Measurements from ENCODE around the gene PDS5A. TPM values are rescaled to one million over a fixed set of nuclear protein-coding genes. Genes with fewer than 3 reads are reported as not detected.
"Not testable (repeated sequence)": the region's sequence is repeated elsewhere in the genome, so short reads cannot be mapped to it uniquely, and the experiment has no call there.

PDS5A gene
- total RNA-seq, 1 donor from 2014 or later = 52.9 TPM

- Histone ChIP-seq H3K9me3 (no peaks in the 10 kb centered on the region), H3K4me1 (no peaks in the 10 kb centered on the region), H3K36me3 (peaks cover 0 to 4% of the 10 kb centered on the region in 2 donors), H3K4me3 (no peak overlapping the region), H3K27me3 (no peaks in the 10 kb centered on the region), H3K27ac (no peak overlapping the region)
- no peak for DNase-seq (ENCODE audit: low spot score in 2 of 2)
- no peak for TF ChIP-seq CTCF (IDR thresholded peaks at IDR 0.05)
- intact Hi-C loops (cut with DNase I) = loop anchor here (10.0 kb wide), 1 partner anchor 125 kb away; the partner anchor contains the start of gene UBE2K
Measured at GRCh38 chr4:39820186-39820585, 157.5 kb downstream of the PDS5A start.

- no peak overlapping the region for H3K4me3 ChIP-seq
- no peak for DNase-seq (ENCODE audit: low spot score in 2 of 2)
- no peaks in the 10 kb centered on the region for H3K27me3 ChIP-seq
- no peaks in the 10 kb centered on the region for H3K4me1 ChIP-seq
- no peaks in the 10 kb centered on the region for H3K9me3 ChIP-seq
- intact Hi-C loops (cut with DNase I) = no loop called here
- no peak for TF ChIP-seq CTCF (IDR thresholded peaks at IDR 0.05)
- no peak overlapping the region for H3K27ac ChIP-seq
- H3K36me3 ChIP-seq = peaks cover 0 to 4% of the 10 kb centered on the region in 2 donors
Measured at GRCh38 chr4:39818646-39819045, 159.1 kb downstream of the PDS5A start.

GRCh38 chr4:39814403-39815185 lies 163.1 kb downstream of the PDS5A start:
- no peaks in the 10 kb centered on the region for H3K9me3 ChIP-seq
- no peaks in the 10 kb centered on the region for H3K27me3 ChIP-seq
- intact Hi-C loops (cut with DNase I) = no loop called here
- DNase-seq (ENCODE audit: low spot score in 2 of 2) = no peak
- no peak overlapping the region for H3K27ac ChIP-seq
- no peak overlapping the region for H3K4me3 ChIP-seq
- TF ChIP-seq CTCF (IDR thresholded peaks at IDR 0.05) = no peak
- no peaks in the 10 kb centered on the region for H3K4me1 ChIP-seq
- no peaks in the 10 kb centered on the region for H3K36me3 ChIP-seq

GRCh38 chr4:39813761-39814160 lies 163.9 kb downstream of the PDS5A start:
- H3K4me3 ChIP-seq; H3K36me3 ChIP-seq; H3K27me3 ChIP-seq; intact Hi-C loops (cut with DNase I); H3K27ac ChIP-seq; DNase-seq (ENCODE audit: low spot score in 2 of 2); H3K9me3 ChIP-seq; H3K4me1 ChIP-seq: not testable (repeated sequence)

GRCh38 chr4:39813033-39813432 lies 164.7 kb downstream of the PDS5A start:
- H3K27ac ChIP-seq; intact Hi-C loops (cut with DNase I): not testable (repeated sequence)

GRCh38 chr4:39812500-39812899 lies 165.2 kb downstream of the PDS5A start:
- no peak for TF ChIP-seq CTCF (IDR thresholded peaks at IDR 0.05)
- DNase-seq (ENCODE audit: low spot score in 2 of 2) = no peak

More at GRCh38 chr4:39813033-39813432, 164.7 kb downstream of the PDS5A start:
- H3K4me1 ChIP-seq; H3K4me3 ChIP-seq; H3K27me3 ChIP-seq; H3K36me3 ChIP-seq; H3K9me3 ChIP-seq; DNase-seq (ENCODE audit: low spot score in 2 of 2): not testable (repeated sequence)

More at GRCh38 chr4:39812500-39812899, 165.2 kb downstream of the PDS5A start:
- intact Hi-C loops (cut with DNase I) = no loop called here
- Histone ChIP-seq H3K4me1 (no peaks in the 10 kb centered on the region), H3K4me3 (no peak overlapping the region), H3K27ac (no peak overlapping the region), H3K27me3 (no peaks in the 10 kb centered on the region), H3K9me3 (no peaks in the 10 kb centered on the region), H3K36me3 (no peaks in the 10 kb centered on the region)
